ENCODE measurements around the gene BAIAP2L1.
"Not testable (repeated sequence)": the region's sequence is repeated elsewhere in the genome, so short reads cannot be mapped to it uniquely, and the experiment has no call there.

Gene BAIAP2L1

DNA sequence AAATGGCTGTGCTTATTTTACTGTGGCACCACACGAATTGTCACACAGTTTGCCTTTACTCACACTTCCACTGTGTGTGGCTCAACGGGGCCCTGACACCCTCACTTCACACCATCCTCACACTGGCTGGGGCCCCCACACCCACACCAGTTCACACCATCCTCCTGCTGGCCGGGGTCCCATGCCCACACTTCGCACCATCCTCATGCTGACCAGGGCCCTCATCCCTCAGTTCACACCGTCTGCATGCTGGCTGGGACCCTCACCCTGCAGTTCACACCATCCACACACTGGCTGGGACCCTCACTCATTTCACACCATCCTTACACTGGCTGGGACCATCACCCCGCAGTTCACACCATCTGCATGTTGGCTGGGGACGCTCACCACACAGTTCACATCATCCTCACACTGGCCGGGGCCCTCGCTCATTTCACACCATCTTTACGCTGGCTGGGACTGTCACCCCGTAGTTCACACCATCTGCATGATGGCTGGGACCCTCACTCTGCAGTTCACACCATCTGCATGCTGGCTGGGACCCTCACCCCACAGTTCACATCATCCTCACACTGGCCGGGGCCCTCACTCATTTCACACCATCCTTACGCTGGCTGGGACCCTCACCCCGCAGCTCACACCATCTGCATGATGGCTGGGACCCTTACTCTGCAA is 83.4 kb downstream of the BAIAP2L1 start:
- DNase-seq: no peak

DNA sequence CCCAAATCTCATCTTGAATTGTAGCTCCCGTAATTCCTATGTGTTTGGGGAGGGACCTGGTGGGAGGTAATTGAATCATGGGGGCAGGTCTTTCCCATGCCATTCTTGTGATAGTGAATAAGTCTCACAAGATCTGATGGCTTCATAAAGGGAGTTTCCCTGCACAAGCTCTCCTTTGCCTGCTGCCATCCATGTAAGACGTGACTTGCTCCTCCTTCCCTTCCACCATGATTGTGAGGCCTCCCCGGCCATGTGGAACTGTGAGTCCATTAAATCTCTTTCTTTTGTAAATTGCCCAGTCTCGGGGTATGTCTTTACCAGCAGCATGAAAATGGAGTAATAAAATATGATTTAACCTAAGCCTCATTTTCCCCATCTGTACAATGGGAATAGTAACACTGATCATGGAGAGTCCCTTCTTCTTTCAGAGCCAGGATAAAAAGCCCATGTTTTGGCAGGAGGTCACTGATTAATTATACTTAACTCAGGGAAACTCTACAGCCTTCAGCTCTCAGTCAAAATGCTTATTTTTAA is 84.8 kb downstream of the BAIAP2L1 start:
- not testable (repeated sequence) for DNase-seq

DNA sequence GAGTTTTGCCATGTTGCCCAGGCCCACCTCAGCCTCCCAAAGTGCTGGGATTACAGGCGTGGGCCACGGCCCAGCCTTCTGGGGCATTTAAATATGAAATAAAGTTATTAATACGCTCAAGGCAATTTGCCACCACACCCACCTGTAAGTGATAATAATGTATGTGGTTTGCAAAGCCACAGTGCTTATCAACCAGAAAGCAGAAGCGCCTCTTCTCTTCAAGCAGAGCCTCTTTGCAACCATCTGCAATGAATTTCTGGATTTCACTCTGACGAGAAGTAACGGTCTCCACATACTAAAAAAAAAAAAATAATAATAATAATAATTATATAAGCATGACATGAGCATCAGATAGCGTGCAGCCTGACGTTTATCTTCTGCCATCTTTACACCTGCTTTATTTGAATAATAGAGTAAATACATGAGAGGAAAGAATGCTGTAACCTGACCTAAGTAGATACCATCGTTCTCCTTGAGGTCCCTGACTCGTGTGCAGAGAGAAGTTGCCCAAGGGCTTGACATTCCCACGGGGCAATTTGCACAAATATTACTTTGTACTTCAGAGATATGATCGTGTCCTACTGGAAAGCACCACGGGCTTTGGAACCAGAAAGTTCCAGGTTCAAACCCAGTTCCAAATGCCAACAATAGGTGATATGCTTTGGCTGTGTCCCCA is 85.4 kb downstream of the BAIAP2L1 start:
- no peak for DNase-seq

DNA sequence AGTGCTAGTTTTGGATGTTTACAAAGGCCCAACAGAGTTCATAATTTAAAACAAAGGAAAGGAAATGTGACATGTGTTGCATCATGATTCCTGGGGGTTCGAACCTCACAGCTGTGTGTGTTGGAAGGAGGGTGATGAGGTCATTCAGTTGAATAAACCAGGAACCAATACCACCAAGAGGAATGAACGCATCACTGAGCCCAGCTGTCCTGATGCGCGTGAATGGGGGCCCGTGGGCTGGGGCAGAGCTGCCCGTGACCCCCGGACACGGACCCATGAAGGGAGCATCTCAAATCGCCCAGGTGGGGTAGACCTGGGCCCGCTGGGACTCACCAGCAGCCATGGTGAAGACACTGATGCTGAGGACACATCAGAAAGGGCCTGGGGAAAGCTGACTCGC is 86.4 kb downstream of the BAIAP2L1 start:
- DNase-seq: no peak

DNA sequence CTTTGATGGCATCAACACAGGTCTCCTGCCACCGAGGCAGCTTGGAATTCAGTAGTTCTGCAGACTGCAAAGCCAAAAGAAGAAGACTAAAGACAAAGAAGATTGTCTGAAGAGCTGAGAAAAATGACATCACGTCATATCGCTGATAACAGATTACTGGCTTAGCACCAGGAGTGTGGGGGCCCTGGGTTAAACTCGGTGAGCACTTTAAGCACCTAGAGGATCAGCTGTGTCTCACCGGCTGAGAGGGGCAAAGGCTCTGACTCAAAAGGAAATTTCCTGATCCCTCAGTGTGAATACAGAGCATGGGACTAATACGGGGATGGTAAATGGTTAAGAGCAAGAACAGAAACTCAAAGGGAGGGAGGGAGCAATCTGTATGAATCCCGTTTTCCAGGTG is 88.7 kb downstream of the BAIAP2L1 start:
- DNase-seq: no peak

DNA sequence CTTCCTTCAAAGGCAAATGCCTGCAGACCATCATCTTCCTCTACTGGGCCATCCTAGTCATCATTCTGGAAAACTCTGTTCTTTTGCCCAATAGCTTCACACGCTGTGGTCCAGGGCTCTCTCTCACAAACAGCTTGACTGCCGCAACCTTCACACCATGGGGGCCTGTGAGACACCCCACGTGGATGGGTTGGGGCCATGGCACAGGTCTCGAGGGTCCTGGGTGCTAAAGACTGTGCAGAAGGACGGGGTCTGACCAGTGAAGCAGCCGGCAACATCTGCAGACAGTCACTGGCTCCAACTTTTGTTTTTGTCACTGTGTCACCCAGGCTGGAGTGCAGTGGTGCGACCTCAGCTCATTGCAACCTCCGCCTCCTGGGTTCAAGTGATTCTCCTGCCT is 91.3 kb downstream of the BAIAP2L1 start:
- no peak for DNase-seq

DNA sequence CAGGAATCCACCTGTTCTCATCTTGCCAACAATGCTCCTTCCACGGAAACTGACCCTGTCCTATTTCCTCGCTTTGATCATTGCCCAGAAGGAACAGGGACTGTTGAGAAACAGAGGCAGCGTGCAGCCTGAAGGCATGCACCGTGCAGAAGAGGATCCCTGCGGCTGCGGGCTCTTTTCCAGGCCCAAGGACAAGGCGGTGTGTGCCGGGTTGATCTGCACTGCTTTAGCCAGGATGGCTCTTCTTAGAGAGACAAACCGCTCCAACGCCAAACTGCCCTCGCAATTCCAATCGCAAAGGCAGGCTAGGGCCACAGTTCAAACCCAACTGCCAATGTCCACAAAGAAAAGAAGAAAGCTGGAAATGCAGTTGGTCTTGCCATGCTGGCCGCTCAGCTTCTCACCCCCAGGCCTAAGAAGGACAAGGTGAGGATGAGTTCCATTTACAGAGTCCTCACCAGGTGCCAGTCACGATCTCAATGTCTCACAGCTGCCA is 92.9 kb downstream of the BAIAP2L1 start:
- DNase-seq: no peak

DNA sequence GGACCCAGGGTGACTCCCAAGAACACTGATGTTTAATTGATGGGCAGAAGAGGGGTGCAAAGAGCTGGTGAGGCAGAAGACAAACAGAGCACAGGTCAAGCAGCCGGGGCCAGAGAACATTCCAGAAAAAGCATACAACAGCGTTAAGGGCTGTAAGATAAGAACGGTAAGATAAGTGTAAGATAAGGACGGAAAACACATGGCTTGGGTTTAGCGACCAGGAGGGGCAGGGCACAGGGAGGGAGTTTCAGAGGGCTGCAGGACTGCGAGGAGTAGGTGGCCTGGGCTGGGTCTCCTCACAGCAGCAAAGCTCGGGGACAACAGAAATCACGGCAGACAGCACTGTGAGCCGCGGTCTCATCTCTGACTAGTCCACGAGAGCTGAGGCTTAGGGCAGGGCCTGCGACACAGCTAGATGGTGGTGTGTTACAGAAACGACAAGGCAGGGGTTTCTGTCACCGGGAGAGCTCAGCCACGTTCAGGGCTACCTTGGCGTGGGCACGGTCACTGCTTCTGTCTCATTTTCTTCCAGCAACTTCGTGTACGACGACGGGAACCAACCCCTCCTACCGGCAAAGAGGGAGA is 94.8 kb downstream of the BAIAP2L1 start:
- no peak for DNase-seq

DNA sequence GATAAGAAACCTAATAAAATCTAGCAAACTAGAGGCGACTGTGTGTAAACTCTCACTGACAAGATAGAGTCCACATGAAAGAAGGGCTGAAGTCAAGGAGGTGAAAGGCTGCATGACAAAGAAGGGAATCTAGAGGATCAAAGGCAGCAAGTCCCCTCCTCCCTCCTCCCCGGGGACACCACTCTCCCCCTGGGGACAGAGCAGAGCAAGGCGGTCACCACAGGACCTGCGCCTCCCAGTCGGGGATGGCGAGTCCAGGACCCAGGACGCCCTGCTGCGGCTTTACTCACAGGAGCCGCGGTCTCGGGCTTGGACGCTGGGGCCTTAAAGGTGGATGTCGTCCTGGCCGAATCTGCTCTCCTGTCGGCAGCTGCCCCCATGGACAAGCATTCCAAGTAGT is 97.0 kb downstream of the BAIAP2L1 start:
- no peak for DNase-seq

DNA sequence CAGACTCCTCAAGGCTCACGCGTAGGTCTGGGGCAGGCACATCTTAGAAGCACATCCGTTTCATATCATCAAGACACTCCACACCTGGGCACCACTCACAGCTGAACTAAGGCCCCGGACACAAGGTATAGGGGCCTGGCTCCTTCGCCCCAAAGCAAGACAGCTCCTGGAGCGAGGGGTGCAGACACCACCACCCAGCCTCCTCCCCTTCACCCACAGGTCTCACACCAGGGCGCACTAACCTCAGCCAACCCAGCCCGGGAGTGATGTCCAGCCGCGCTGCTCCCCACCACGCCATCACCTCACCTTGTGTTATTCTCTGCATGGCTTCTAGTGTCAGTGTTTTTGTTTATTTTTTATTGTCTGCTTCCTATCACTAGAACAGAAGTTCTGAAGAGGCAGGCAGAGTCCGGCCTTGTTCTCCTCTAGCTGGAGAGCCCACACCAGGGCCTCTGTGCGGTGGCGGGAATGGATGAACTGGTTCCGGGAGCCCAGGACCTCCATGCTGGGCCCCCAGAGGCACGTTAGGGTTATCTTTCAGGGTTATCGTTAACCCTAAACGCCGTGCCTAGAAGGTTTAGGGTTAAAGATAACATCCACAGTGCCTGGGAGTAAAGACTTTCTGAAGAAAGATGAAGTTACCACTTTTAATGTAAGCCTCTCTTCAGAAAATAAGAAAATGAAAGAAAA is 97.6 kb downstream of the BAIAP2L1 start:
- no peak for DNase-seq

DNA sequence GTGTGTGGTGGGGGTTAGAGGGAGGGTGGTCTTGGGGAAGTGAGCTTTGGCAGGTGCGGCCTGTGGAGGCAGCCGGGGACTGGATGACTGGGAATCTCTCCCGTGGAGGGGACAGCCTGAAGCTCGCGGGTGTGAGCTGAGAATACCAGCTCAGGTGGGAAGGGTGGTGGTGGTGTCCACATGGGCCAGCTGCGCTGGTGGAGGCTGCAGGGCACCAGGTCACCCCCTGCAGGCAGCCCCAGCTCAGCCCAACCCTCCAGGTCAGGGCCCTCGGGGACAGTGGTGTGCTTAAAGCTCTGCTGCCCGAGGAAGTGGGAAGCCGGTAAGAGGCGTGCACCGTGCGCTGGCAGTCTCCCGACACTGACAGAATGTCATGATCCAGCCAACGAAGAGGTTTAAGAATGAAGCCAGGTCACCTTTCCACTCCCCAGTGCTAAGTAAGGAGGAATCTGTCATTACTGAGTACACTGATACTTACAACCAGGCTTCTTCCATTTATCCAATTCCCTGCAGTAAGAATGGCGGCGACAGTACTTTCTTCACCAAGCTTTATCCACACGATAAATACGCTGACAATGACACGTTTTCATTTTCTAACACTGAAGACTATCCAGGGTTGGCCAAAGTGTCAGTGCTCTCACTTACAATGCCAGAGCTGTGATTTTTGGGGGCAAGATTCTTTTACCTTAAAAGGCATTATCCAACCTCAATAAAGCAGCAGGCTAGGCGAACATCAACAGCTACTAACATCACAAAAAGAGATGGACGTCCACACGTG is 99.0 kb downstream of the BAIAP2L1 start:
- no peak for DNase-seq

DNA sequence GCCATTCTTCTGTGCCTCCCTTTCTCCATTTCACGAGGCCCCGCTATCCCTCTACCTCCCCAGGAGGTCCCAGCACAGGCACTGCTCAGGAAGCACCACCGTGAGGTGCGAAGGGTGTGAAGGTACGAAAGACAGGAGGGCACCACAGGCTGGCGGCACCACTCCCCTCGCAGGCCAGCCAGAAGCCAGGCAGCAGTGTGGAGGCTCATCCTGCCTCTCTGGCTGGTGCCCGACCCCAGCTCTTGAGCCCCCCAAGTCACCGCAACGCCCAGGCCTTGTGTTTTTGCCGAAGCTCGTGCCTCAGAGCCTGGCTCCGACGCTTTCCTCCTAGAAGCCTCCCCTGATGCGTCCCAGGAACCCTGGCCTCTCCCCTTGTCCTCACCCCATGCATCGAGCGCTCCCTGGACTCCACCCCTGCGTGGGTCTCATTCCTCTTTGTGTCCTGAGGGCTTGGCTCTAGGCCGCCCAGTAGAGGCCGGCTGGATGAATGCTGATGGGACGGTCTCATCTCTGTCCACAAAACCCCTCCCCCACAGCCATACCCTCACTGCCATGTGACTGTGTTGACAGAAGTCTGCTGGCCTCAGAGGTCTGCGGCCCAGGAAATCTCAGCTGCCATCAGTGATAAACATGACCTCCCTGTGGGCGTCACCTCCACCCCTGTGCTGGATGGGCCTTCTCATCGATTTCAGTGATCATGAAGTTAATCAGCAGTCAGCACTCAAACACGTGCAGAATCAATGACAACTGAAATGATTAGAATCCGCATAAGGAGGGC is 100.1 kb downstream of the BAIAP2L1 start:
- no peak for DNase-seq

DNA sequence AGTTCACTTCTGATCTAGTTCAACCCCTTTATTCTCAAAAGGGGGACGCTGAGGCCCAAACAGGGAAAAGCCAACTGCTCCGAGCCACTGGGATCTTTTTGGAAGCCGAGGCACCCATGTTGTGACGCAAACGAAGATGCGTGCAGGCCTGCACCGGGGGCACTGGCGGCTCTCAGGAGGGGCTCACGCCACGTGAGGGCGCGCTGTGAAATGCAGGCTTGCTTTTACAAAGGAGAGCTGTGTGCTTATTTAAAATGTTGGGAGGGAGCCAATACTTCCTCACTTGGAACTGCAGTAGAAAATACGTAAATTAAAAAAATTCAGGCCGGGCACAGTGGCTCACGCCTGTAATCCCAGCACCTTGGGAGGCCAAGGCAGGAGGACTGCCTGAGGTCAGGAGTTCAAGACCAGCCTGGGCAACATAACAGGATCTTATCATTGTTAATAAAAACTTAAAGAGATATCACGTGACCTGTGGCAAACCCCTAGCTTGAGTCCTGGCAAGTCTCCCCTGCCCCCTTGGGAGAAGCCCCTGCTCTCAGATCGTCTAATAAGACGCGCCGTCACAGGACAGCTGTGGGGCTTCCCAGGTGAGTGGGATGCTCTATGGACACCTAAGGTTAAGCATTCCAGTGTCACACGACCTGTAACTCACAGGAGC is 103.1 kb downstream of the BAIAP2L1 start:
- no peak for DNase-seq

DNA sequence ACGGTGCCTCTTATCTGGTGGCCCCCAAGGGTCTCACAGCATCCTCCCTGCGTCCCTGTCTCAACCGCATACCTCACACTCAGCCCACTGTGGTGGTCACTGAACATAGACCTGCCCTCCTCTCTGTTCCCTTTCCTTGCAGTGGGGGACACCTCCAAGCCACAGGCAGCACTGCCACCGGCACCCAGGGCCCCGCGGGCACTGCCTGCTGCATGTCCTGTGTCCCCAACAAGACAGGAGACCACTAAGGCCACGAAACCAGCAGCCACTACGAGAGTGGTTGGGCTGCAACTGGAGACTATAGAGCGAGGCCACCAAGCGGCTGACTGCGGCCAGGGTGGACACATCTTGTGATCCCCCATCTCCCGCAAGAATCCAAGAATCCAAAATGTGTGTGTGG is 104.1 kb downstream of the BAIAP2L1 start:
- DNase-seq: no peak

DNA sequence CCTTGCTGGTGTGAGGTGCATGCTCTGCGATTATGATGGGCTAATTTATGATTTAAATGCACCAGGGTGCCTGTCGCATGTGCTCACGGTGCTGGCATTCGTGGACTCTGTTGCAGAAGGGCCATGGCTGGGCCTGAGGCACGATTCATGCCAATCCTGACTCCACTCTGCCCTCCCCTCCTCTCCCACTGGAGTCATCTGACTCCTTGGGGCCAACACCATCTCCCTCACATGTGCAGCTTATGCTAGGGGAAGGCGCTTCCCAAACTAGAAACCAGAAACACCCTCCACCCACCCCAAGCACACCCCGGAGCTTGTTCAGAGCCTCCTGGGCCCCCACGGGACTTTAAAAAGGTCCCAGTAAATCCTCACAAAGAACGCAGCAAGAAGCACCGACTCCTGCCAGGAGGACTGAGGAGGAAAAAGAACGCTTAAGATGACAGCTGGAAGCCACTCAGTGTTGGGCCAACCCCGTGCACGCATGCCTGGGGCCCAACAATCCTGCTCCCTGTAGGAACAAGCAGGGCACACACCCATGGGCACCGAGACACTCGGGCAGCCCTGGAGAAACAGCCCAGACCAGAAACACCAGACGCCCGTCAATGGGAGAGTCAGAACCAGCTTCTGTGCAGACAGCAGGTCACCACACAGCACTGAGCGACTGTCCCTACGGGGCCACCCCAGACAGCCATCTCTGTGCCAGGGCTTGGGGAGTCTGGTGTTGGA is 105.3 kb downstream of the BAIAP2L1 start:
- DNase-seq: no peak

DNA sequence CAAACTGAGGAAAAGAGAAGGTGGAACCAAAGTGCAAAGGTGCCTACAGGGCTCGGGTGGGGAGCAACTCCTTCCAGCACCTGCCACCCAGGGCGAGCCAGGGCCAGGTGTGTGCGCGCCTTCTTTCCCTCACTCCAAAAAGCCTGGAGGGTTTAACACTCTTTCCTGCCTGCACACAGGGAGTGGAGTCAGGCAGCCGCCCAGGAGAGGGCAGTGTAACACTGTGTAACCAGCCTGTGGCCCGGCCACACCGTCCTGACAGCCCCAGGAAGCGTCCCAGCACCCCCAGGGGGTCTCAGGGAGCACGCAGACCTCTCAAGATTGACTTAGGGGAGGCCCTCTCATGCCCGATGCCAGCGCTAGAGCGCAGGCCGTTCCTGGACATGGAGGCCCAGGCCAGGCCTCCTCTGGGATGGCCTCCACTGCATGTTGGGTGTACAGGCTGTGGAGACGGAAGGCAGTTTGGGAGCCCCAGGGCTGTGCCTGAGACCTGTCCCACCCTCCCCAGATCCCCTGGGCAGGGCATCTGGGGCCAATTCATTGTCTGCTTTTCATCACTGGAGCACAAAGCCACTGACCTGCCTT is 106.0 kb downstream of the BAIAP2L1 start:
- no peak for DNase-seq

DNA sequence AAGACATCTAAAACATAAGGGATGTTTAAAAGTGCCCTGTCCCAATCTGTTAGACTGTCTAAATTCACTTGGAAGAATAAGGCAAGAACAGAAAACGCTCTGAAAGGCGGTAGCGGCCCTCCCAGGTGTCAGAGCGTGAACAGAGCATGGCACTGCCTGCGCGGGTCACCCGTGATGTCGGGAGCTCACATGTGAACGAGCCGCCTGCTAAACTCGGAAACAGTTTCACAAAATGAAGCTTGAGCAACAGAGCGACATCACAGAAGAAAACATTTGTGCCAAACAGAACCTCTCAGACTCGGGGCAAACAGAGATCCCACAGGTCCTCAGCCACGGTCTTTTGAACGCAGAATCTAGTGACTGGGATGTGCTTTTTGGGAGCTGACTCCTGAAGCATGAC is 106.6 kb downstream of the BAIAP2L1 start:
- DNase-seq: no peak

DNA sequence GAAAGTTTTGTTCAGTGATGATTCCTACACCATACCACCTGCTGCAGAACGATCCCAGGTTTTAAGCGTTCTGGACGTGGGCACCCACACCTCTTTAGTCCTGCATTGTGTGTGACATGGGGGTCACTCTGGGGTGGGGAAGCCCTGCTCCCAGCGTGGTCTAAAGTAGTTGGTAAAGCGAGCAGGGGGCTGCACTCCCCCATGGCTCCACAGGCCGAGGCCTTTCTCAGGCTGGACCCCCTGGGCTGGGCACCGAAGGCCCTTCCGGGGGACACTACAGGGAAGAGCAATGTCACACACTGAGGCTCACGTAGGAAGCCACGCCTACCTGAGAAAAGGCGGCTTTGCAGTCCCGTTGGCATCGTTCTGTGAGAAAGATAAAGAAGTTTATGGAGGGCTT is 107.1 kb downstream of the BAIAP2L1 start:
- no peak for DNase-seq

DNA sequence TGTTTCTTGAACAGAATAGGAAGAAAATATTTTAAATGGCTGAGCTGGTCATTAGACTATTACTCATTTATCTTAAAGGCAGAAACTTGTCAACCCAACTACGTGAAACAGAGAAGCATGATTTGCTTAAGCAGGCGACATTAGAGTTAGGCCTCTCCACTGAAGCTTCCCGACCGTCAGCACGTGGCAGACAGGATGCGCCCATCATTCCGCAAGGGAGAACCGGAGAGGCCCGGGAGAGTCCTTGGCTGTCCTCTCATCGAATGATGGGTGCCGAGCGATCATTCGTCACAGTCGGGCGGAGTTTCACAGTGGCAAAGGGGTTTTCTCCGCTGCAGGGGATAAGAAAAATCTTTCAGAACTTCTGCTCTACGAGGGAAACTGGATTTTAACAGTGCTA is 107.6 kb downstream of the BAIAP2L1 start:
- no peak for DNase-seq

DNA sequence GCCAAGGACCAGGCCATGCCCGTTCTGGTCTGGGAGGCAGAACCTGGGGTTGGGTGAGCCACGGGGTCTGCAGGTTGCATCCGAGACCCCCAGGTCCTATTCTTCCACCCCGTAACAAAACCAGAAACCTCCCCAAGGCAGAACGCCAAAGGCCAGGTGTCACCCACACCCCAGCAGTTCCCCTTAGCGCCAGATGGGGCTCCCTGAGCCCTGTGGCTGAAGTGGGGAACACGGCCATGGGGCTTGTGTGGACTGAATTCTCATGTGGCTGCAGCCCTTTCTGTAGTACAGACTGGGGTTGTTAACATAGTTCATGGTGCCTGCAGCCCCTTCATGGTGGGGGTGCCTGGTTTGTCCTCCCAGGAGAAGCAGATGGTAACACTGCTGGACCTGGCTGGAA is 109.2 kb downstream of the BAIAP2L1 start:
- no peak for DNase-seq

Measured in activated T-cell treated with anti-CD3 and anti-CD28 coated beads for 4 hours (primary cell).